Activated gamma-delta T cell treated with anti-CD3 and anti-CD28 coated beads, Interleukin-2, amount 50 U/mL, for 16 hours (primary cell): Measurements from ENCODE around the gene LAMP5.

Experiments used
- DNase-seq: peaks from one replicate; pipeline ENCODE4 v3.0.0-alpha.2; 2020; ENCODE audit warnings: low read depth

LAMP5 gene

DNA sequence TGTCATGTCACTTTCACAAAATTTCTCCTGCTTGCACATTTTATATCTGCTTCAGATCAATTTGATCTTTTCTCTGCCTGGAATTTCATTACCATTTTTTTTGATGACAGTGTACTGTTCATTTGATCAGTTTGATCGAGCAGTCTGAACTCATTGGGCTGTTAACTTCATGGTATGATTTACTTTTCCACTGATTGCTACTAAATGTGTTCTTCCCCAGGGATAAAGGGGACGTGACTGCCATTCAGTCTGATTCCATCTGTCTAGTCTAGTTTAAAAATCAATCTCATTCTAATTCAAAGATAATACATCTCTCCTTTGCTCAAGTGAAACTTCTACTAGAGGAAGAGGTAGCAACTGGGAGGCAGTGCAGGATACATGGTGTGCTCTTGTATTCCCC lies 21.1 kb downstream of the LAMP5 start:
- no peak for DNase-seq

DNA sequence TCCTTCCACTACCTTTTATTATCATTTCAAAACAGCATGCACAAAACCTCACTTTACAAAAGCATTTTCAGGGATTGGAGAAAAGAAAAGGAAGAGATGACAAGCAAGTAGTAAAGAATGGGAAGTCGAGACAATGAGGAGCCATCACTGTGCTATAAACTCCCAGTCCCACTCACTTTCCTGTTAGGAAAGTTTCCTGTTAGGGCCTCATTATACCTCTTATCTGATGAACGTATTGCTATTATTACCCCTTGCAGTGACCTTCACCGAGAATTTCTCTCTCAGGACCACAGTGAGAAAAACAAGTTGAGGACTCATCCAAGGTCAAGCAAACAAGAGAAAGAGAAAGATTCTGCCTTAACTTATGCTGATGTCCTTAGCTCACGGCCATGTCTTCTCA lies 28.8 kb downstream of the LAMP5 start:
- no peak for DNase-seq

DNA sequence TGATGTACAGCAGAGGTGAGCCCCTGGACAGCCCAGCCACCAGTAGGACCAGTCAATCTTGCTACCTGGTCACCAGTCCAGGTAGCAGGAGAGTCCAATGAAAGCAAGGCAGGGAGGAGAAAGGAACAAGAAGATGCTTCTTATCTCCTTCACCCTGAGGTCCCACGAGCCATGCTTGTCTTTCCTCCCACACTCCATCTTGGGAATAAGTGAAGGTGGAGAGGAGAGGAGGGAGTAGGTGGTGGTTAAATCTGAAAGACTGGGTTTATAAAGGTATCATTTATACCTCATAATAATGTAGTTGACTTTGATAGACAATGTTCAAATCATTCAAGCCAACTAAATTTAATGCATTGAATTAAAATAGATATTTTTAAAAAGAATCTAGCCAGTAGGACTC lies 35.9 kb downstream of the LAMP5 start:
- DNase-seq, result no peak

DNA sequence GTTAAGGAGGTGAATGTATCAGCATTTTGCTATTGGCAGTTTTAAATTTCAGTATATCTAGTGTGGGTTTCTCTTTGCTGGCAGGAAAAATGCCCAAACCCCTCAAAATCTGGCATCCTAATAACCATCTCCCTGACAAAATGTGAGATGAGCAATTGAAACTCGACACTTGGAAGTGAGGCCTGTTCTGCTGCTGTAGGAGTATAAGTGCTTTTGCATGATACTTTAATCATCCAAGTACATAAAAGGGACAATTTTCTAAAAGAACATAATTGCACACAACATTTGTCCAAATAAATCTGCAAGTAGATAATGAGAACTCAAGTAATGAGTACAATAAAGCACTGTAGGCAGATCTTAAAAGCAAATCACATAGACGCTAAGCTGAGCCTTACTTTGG lies 36.5 kb downstream of the LAMP5 start:
- DNase-seq, result no peak

DNA sequence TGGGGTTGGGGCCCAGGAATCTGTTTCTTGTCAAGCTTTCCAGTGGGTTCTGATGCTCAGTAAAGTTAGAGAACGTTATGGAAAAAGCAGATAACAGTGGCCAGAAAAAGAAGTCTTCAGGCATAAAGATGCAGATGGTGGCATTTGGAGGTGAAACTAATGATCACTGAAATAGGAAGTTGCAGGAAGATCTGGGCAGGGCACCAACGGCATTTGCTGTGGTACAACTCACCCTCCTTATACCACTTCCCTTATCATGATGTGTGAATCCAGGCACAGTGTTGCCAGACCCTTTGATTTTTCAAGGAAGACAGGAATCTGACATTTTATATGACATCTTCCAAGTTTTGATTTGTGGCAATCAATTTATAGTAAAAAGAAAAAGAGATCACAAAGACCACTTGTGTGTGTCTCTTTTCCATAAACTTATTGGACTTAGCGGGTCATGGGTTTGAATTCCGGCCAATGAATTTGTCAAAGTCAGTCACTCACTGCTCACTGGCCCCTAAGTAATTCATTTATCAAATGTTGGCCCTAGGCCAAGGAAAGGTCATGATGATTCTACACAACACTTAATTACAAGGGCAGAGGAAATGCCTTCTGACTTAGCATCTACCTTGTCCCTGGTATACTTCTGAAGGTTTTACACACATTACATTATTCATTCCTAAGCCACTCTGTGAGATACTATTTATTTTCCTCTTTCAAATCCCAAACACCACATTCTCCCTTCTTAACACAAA lies 37.6 kb downstream of the LAMP5 start:
- DNase-seq, result no peak

- no peak for DNase-seq
These were observed 41.4 kb downstream of the LAMP5 start for GRCh38 chr20:9555781-9556180.

DNA sequence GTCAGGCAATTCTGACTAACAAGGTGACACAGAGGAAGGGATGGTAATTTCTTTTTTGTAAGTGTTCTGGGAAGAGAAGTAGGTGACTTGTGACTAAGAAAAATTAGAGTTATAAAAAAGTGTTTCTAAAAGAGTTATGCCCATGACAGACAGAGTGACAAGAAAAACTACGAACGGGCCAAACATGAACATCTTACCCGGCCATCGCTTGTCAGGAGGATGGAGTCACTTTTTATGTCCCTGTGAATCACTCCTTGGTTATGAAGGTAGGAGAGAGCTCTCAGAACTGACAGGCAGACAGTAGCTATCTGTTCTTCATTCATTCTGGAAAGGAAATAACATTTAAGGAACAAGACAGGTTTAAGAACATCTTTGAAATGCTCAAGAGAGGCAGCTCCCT lies 43.0 kb downstream of the LAMP5 start:
- no peak for DNase-seq

DNA sequence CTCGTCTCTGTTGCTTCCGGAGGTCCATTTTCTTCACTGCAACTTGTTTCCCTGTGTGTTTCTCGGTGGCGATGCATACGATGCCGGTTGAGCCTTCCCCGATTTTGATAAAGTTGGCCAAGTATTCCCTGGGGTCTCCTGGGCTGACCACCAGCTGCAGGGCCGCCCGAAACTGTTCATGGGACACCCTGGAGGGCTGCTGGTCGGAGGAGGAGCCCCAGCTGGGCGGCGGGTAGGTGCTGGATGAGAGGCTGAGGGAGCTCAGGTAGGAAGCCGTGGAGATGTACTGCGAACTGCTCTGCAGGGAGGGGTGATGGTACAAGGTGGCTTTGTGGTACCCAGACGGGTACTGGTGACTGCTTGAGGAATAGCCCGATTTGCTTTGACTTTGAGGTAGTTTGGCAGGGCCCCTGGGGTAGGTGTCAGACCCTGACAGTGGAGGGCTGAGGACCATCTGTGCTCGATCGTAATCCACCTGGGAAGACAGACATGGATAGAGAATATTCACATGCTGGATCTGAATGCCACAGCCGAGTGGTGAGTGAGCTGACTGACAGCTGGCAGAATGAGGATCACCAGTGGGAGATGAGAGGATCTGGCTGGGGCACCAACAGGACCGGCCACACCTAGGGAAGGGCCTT lies 51.6 kb downstream of the LAMP5 start:
- no peak for DNase-seq

DNA sequence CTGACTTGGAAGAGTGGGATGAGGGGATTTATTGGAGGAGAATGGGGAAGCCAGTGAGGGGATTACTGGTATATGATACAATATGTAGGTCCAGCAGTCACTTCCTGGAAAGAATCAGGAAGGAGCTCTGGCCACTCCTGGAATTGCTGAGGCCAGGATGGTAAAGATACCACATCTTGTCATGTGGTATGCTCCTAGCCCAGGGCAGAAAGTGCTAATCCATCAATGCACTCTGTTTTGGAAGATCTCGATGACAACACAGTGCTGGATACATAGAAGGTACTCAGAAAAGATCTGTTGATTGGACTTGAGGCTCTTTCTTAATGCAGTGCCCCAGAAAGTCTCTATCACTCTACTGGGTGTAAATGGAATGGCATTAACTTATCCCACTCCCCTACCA lies 52.6 kb downstream of the LAMP5 start:
- DNase-seq, result no peak

DNA sequence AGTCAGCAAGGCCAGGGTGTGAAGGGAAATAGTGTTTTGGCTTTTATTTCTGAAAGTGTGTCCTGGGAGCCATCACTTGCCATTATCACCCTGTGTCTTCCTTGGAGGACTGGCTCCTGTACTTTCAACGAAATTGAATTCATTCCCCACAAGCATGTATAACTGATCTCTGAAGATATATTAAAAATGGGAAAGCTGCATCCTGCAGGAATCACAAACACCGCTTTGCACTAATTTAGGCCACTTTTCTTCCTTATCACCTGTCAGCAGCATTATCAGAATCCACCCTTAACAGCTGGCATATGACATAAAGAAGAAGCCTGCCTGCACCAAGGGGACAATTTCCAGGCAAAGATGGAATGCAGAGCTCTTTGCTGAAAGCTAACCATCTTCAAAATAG lies 56.2 kb downstream of the LAMP5 start:
- no peak for DNase-seq

- DNase-seq, result no peak
These were observed 57.4 kb downstream of the LAMP5 start for GRCh38 chr20:9571783-9572182.

- no peak for DNase-seq
These were observed 58.3 kb downstream of the LAMP5 start for GRCh38 chr20:9572670-9573069.

GRCh38 chr20:9573335-9574151 lies 59.2 kb downstream of the LAMP5 start:
- DNase-seq, result no peak

GRCh38 chr20:9574181-9574580 lies 59.8 kb downstream of the LAMP5 start:
- DNase-seq, result no peak

DNA sequence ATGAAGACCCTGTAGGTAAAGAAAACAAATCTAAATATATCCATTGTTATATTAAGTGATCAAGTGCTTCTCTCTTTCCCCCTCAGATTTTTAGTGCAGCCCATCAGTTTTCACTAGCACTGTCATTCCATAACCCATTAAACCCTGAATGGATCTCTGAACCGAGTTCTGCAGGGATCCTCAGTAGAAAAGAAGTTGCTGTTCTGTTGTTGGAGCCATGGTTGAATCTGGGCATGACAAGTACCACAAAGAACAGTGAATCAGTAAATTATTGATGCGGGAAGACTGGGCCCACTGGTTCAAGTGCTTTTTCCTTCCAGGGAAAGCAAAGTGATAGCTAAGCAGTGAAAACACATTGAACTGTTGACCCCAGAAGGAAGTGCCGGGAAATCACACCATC lies 60.4 kb downstream of the LAMP5 start:
- DNase-seq, result no peak

DNA sequence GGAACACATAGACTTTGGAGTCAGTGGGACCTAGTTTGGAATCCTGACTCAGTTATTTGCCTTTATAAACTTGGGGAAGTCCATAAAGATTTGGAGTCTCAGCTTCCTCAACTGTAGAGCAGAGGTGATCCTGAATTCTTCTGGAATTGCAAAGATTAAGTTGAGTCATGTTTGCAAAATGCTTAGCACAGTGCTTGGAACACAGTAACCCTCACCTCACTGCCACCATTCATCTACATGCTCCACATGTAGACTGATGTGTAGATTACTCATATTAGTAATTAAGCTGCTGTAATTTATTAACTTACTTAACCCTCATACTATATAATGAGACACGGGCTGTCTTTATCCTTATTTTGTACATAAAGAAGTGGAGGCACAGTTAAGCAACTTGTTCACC lies 61.4 kb downstream of the LAMP5 start:
- DNase-seq, result no peak

DNA sequence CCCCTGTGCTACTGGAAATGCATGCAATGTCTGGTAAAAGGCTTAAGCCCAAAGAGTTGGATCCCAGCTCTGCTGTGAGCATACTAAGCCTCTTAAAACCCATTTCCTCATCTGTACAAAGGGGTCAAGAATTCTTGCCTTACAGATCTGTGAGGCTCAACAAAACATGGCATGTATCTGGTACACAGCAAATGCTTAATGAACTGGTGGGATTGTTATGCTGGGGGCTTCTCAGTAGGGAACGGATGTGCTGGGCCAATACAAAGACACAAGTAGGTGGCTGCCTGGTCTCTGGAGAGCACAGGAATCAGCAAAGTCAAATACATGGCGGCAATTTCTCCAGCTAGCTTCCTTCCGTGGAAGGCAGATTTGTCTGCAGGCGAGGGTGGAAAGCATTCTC lies 62.3 kb downstream of the LAMP5 start:
- DNase-seq, result no peak

DNA sequence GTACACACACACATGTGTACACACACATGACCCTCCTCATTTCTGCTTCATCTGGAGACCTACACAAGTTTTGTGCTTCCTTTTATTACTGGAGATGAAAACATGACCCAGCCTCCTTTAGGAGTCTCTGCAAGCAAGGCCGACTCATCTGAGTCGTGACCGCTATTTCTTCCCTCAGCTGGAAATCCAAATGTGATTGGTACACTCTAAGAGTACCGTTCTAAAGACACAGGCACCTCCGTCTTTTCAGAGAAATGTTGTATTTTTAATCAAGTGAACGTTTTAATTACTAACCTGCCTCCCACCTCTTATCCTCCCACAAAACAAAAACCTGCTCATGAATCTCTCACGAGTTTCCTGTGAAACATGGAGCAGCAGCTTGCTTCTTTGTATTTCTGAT lies 63.0 kb downstream of the LAMP5 start:
- no peak for DNase-seq

GRCh38 chr20:9578594-9578993 lies 64.2 kb downstream of the LAMP5 start:
- no peak for DNase-seq
